ENCODE data around the gene CCDC38. TPM values are rescaled to one million over a fixed set of nuclear protein-coding genes. Genes with fewer than 3 reads are reported as not detected.
A peak's percentile ranks its signal among the peaks of the same experiment; 100 is the strongest.

Gene CCDC38
- total RNA-seq, 1 experiment from 2014 or later = not detected

DNA sequence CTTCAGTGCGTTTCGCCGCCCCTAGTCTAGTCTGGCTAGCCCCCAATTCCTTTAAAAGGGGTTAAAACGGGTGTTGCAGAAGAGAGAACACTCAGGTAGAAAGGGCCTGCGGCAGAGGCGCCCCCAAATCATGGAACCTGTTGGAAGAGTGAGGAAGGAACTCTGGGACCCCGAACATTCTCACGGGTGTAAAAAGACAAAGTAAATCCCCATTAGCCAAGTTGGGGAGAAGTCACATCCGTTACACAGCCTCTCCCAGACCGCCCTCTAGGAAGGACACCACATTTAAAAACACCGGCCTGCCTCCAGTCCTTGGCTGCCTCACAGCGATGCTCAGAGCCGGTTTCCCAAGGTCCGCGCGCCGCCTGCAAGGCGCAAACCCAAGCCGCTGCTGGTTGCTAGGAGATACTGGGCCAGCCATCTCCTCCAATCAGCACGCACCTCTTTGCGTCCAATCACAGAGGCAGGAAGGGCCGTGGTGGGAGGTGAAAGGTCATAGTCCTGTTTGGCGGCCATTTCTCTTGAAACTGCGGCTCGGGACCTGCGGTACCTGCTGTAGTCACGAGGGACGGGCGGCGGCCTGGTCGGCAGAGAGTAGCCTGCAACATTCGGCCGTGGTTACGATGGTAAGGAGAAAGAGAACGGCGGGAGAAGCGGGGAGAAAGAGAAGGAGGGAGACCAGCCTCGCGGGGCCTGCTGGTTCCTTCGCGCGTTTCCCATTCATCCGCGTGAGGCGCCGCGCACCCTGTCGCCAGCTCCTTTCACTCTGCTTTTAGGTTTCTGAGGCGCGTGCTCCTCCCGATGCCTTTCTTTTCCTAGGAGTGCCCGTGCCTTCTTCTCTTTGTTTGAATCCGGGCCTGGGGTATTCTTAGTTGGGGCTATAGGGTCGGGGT is 83.7 kb downstream of the CCDC38 start, which contains the start of gene SNRPF (continued):
- TF ChIP-seq STAT6 (CRISPR knock-in tag; conservative IDR thresholded peaks at IDR 0.05; ENCODE audit: low read depth) = no peak
- TF ChIP-seq NR2C2 (CRISPR knock-in tag; IDR thresholded peaks at IDR 0.05) = peak; percentile 100
- TF ChIP-seq ZNF317 (CRISPR knock-in tag; IDR thresholded peaks at IDR 0.05; ENCODE audit: borderline replicate concordance, low read depth) = no peak
- TF ChIP-seq E2F5 (CRISPR knock-in tag; IDR thresholded peaks at IDR 0.05) = peak; percentile 81; the same call in 1 of the 2 replicates
- no peak for TF ChIP-seq TP53 (CRISPR knock-in tag; IDR thresholded peaks at IDR 0.05)
- TF ChIP-seq, protein P1, sequence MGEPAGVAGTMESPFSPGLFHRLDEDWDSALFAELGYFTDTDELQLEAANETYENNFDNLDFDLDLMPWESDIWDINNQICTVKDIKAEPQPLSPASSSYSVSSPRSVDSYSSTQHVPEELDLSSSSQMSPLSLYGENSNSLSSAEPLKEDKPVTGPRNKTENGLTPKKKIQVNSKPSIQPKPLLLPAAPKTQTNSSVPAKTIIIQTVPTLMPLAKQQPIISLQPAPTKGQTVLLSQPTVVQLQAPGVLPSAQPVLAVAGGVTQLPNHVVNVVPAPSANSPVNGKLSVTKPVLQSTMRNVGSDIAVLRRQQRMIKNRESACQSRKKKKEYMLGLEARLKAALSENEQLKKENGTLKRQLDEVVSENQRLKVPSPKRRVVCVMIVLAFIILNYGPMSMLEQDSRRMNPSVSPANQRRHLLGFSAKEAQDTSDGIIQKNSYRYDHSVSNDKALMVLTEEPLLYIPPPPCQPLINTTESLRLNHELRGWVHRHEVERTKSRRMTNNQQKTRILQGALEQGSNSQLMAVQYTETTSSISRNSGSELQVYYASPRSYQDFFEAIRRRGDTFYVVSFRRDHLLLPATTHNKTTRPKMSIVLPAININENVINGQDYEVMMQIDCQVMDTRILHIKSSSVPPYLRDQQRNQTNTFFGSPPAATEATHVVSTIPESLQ (CRISPR knock-in tag; IDR thresholded peaks at IDR 0.05) = no peak
- TF ChIP-seq GABPB1 (CRISPR knock-in tag; IDR thresholded peaks at IDR 0.05) = peak; percentile 63
- TF ChIP-seq MYBL2 (CRISPR knock-in tag; IDR thresholded peaks at IDR 0.05) = peak; percentile 84; the same call in 1 of the 2 replicates
- TF ChIP-seq, protein P2, sequence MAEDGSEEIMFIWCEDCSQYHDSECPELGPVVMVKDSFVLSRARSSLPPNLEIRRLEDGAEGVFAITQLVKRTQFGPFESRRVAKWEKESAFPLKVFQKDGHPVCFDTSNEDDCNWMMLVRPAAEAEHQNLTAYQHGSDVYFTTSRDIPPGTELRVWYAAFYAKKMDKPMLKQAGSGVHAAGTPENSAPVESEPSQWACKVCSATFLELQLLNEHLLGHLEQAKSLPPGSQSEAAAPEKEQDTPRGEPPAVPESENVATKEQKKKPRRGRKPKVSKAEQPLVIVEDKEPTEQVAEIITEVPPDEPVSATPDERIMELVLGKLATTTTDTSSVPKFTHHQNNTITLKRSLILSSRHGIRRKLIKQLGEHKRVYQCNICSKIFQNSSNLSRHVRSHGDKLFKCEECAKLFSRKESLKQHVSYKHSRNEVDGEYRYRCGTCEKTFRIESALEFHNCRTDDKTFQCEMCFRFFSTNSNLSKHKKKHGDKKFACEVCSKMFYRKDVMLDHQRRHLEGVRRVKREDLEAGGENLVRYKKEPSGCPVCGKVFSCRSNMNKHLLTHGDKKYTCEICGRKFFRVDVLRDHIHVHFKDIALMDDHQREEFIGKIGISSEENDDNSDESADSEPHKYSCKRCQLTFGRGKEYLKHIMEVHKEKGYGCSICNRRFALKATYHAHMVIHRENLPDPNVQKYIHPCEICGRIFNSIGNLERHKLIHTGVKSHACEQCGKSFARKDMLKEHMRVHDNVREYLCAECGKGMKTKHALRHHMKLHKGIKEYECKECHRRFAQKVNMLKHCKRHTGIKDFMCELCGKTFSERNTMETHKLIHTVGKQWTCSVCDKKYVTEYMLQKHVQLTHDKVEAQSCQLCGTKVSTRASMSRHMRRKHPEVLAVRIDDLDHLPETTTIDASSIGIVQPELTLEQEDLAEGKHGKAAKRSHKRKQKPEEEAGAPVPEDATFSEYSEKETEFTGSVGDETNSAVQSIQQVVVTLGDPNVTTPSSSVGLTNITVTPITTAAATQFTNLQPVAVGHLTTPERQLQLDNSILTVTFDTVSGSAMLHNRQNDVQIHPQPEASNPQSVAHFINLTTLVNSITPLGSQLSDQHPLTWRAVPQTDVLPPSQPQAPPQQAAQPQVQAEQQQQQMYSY (CRISPR knock-in tag; IDR thresholded peaks at IDR 0.05) = peak; percentile 69
- no peak for TF ChIP-seq JAZF1 (CRISPR knock-in tag; IDR thresholded peaks at IDR 0.05)
- TF ChIP-seq E2F1 (CRISPR knock-in tag; IDR thresholded peaks at IDR 0.05) = no peak
- TF ChIP-seq, protein P3, sequence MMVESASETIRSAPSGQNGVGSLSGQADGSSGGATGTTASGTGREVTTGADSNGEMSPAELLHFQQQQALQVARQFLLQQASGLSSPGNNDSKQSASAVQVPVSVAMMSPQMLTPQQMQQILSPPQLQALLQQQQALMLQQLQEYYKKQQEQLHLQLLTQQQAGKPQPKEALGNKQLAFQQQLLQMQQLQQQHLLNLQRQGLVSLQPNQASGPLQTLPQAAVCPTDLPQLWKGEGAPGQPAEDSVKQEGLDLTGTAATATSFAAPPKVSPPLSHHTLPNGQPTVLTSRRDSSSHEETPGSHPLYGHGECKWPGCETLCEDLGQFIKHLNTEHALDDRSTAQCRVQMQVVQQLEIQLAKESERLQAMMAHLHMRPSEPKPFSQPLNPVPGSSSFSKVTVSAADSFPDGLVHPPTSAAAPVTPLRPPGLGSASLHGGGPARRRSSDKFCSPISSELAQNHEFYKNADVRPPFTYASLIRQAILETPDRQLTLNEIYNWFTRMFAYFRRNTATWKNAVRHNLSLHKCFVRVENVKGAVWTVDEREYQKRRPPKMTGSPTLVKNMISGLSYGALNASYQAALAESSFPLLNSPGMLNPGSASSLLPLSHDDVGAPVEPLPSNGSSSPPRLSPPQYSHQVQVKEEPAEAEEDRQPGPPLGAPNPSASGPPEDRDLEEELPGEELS (CRISPR knock-in tag; IDR thresholded peaks at IDR 0.05) = peak; percentile 73; the same call in 1 of the 2 replicates
- no peak for TF ChIP-seq RORB (CRISPR knock-in tag; IDR thresholded peaks at IDR 0.05)
- TF ChIP-seq, protein P4, sequence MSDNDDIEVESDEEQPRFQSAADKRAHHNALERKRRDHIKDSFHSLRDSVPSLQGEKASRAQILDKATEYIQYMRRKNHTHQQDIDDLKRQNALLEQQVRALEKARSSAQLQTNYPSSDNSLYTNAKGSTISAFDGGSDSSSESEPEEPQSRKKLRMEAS (CRISPR knock-in tag; IDR thresholded peaks at IDR 0.05) = peak; percentile 91
- no peak for TF ChIP-seq ERG (CRISPR knock-in tag; IDR thresholded peaks at IDR 0.05)
- no peak for TF ChIP-seq CDX4 (CRISPR knock-in tag; IDR thresholded peaks at IDR 0.05; ENCODE audit: borderline replicate concordance)
- no peak for TF ChIP-seq RELA (CRISPR knock-in tag; IDR thresholded peaks at IDR 0.05; ENCODE audit: borderline replicate concordance)
- no peak for TF ChIP-seq ZNF416 (CRISPR knock-in tag; IDR thresholded peaks at IDR 0.05)
- TF ChIP-seq, protein P5, sequence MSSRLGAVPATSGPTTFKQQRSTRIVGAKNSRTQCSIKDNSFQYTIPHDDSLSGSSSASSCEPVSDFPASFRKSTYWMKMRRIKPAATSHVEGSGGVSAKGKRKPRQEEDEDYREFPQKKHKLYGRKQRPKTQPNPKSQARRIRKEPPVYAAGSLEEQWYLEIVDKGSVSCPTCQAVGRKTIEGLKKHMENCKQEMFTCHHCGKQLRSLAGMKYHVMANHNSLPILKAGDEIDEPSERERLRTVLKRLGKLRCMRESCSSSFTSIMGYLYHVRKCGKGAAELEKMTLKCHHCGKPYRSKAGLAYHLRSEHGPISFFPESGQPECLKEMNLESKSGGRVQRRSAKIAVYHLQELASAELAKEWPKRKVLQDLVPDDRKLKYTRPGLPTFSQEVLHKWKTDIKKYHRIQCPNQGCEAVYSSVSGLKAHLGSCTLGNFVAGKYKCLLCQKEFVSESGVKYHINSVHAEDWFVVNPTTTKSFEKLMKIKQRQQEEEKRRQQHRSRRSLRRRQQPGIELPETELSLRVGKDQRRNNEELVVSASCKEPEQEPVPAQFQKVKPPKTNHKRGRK (CRISPR knock-in tag; IDR thresholded peaks at IDR 0.05; ENCODE audit: borderline replicate concordance) = no peak
- no peak for TF ChIP-seq ZNF219 (CRISPR knock-in tag; IDR thresholded peaks at IDR 0.05; ENCODE audit: borderline replicate concordance)

Measured in WTC11 (cell line).